ENCODE measurements around the gene RNU6-8.

DNA sequence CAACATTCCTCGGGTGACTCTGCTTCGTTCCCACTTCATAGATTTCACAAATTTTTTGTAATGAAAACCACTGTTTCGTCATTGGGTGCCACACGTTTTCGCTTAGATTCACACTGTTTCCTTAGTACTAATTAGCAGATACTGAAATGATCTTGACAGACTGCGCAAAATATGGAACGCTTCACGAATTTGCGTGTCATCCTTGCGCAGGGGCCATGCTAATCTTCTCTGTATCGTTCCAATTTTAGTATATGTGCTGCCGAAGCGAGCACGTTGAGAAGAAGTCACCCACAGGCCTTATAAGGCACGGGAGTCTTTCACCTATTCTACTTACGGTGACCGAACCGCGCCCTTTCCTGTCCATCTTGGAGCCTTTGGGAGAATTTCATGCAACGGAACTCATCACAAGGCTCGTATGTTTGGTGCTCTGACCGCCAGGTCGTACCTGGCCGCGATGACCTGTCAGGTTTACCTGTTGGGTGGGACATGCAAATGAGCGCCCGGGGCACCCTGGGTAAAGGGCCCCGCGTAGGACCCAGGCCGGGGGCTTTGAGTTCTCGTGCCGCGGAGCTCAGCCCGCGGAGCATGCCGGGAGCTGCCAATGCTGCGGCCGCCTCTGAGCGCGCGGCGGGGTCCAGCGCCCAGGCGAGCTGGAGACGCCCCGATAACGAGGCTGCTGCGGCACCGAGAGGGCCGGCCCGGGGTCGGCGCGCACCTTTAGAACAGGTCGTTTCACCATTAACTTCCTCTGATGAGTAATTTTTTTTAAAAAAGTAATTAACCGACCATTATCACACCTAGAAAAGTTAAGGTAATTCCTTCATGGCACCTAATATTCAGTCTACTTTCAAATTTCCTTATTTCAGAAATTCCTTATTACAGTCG lies at the start of gene RNU6-8:
- TF ChIP-seq, protein P1, sequence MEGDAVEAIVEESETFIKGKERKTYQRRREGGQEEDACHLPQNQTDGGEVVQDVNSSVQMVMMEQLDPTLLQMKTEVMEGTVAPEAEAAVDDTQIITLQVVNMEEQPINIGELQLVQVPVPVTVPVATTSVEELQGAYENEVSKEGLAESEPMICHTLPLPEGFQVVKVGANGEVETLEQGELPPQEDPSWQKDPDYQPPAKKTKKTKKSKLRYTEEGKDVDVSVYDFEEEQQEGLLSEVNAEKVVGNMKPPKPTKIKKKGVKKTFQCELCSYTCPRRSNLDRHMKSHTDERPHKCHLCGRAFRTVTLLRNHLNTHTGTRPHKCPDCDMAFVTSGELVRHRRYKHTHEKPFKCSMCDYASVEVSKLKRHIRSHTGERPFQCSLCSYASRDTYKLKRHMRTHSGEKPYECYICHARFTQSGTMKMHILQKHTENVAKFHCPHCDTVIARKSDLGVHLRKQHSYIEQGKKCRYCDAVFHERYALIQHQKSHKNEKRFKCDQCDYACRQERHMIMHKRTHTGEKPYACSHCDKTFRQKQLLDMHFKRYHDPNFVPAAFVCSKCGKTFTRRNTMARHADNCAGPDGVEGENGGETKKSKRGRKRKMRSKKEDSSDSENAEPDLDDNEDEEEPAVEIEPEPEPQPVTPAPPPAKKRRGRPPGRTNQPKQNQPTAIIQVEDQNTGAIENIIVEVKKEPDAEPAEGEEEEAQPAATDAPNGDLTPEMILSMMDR (IDR thresholded peaks at IDR 0.05; ENCODE audit: low read depth, low read length): no peak
- TF ChIP-seq POLR2A (IDR thresholded peaks at IDR 0.05; ENCODE audit: extremely low read depth, insufficient read length) (no peak), MYC (IDR thresholded peaks at IDR 0.05; ENCODE audit: low read depth, low read length) (0 out of 2 replicates have a peak, but pooled peaks have one; percentile 29)
- TF ChIP-seq, protein P2, sequence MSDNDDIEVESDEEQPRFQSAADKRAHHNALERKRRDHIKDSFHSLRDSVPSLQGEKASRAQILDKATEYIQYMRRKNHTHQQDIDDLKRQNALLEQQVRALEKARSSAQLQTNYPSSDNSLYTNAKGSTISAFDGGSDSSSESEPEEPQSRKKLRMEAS (IDR thresholded peaks at IDR 0.05; ENCODE audit: low read depth, low read length): no peak
